Omental fat pad (tissue), 4 donors: ENCODE results near the gene C18orf63. TPM values are rescaled to one million over a fixed set of nuclear protein-coding genes. Genes with fewer than 3 reads are reported as not detected.

Experiments used
- ATAC-seq: fragments of 150-250 bp; one replicate; pipeline ENCODE4 v1.9.1; 2016; ENCODE audit warnings: mild to moderate bottlenecking, moderate library complexity; ENCODE audit not compliant: low FRiP score
- DNase-seq: peaks from one replicate; pipeline ENCODE4 v3.0.0-alpha.2; 2019; ENCODE audit warnings: low spot score
- CTCF ChIP-seq, 3 donors: fragments of 450-650 bp; IDR thresholded peaks; one replicate each; pipeline ENCODE4 v1.5.1; 2016 to 2017; ENCODE audit warnings: antibody characterized with exemption in 3 of 3, mild to moderate bottlenecking in 3 of 3, moderate library complexity in 2 of 3
- total RNA-seq, 4 donors: library from RNA; depleted of rRNA; stranded (reverse); fragments of >200 nt; gene quantifications; one replicate each; pipeline ENCODE4 v1.1.0, GENCODE V29; 2016

C18orf63 gene
- total RNA-seq, 4 donors from 2014 or later: not detected

- ATAC-seq: peak; percentile 75
- DNase-seq: no peak
- TF ChIP-seq CTCF (IDR thresholded peaks at IDR 0.05): no peak
Observed at GRCh38 chr18:74353169-74353775, 37.6 kb downstream of the C18orf63 start.

GRCh38 chr18:74356959-74357358, 41.3 kb downstream of the C18orf63 start:
- no peak for TF ChIP-seq CTCF (IDR thresholded peaks at IDR 0.05)
- DNase-seq: no peak
- no peak for ATAC-seq

GRCh38 chr18:74360852-74361655, 45.4 kb downstream of the C18orf63 start:
- no peak for DNase-seq
- no peak for ATAC-seq
- TF ChIP-seq CTCF (IDR thresholded peaks at IDR 0.05): no peak

GRCh38 chr18:74367905-74368304, 52.3 kb downstream of the C18orf63 start:
- no peak for ATAC-seq
- no peak for DNase-seq

GRCh38 chr18:74368901-74369705, 53.5 kb downstream of the C18orf63 start:
- DNase-seq (no peak), ATAC-seq (no peak)
- no peak for TF ChIP-seq CTCF (IDR thresholded peaks at IDR 0.05)

More at GRCh38 chr18:74367905-74368304, 52.3 kb downstream of the C18orf63 start:
- no peak for TF ChIP-seq CTCF (IDR thresholded peaks at IDR 0.05)

- ATAC-seq (no peak), DNase-seq (no peak)
- no peak for TF ChIP-seq CTCF (IDR thresholded peaks at IDR 0.05)
Observed at GRCh38 chr18:74370115-74370514, 54.5 kb downstream of the C18orf63 start.
